T-helper 1 cell treated with Interleukin-12 subunit alpha and Interleukin-12 subunit beta and Interleukin-4 antibody, amounts not matched to agents 30 μg/mL and 1 μg/mL, for 36 hours (primary cell): ENCODE measurements around the gene TM4SF18.
"Not testable (repeated sequence)": the region's sequence is repeated elsewhere in the genome, so short reads cannot be mapped to it uniquely, and the experiment has no call there.

Experiments
- H3K27ac Mint-ChIP-seq: one replicate; pipeline ENCODE4 v1.8.0; 2021; ENCODE audit warnings: mild to moderate bottlenecking, mixed read lengths
- H3K27me3 Mint-ChIP-seq: one replicate; pipeline ENCODE4 v1.8.0; 2021; ENCODE audit warnings: low read depth, mixed read lengths
- H3K36me3 Mint-ChIP-seq: one replicate; pipeline ENCODE4 v1.8.0; 2021; ENCODE audit warnings: low read depth, mixed read lengths
- H3K4me1 Mint-ChIP-seq: one replicate; pipeline ENCODE4 v1.8.0; 2021; ENCODE audit warnings: low read depth, mixed read lengths
- H3K4me3 Mint-ChIP-seq: one replicate; pipeline ENCODE4 v1.8.0; 2021; ENCODE audit warnings: mild to moderate bottlenecking, moderate library complexity, mixed read lengths
- H3K9me3 Mint-ChIP-seq: one replicate; pipeline ENCODE4 v1.8.0; 2021; ENCODE audit warnings: mixed read lengths

Gene TM4SF18

DNA sequence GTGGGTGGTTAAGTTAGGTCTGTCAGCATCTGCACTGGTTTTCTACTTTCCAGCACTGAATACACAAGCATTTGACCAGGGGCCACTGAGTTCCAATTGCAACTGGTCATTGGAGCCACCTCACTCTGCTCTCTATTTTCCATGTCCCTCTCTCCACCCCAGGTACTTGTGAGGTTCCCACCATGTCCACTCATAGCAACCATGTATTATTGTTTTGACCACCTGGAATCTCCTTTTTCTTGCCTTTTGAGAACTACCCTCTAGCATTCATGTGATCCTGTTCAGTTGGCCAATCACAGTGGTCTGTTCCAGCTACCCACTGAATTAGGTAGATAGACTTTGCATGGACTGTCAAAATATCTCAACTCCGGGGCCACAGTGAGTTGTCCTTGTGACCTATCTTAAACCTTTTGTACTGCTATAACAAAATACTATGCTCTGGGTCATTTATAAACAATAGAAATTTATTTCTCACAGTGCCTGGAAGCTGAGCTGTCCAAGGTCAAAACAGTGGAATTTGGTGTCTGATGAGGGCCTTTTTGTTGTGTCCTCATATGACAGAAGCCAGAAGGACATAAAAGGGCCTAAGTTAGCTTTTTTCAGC is 20.2 kb upstream of the TM4SF18 start:
- no peaks in the 10 kb centered on the region for H3K36me3 Mint-ChIP-seq
- H3K9me3 Mint-ChIP-seq: no peaks in the 10 kb centered on the region
- peaks cover 40% of the 10 kb centered on the region for H3K27me3 Mint-ChIP-seq
- no peaks in the 10 kb centered on the region for H3K4me1 Mint-ChIP-seq
- H3K27ac Mint-ChIP-seq: no peak overlapping the region
- H3K4me3 Mint-ChIP-seq: no peak overlapping the region

GRCh38 chr3:149352556-149352955 is 19.1 kb upstream of the TM4SF18 start:
- H3K4me1 Mint-ChIP-seq: no peaks in the 10 kb centered on the region
- H3K36me3 Mint-ChIP-seq: no peaks in the 10 kb centered on the region
- H3K27ac Mint-ChIP-seq: no peak overlapping the region

GRCh38 chr3:149343951-149344350 is 10.5 kb upstream of the TM4SF18 start:
- Mint-ChIP-seq H3K27me3 (peaks cover 24% of the 10 kb centered on the region), H3K9me3 (no peaks in the 10 kb centered on the region), H3K36me3 (no peaks in the 10 kb centered on the region), H3K4me1 (no peaks in the 10 kb centered on the region), H3K4me3 (no peak overlapping the region), H3K27ac (no peak overlapping the region)

More at GRCh38 chr3:149352556-149352955, 19.1 kb upstream of the TM4SF18 start:
- Mint-ChIP-seq H3K9me3 (no peaks in the 10 kb centered on the region), H3K4me3 (no peak overlapping the region), H3K27me3 (peaks cover 31% of the 10 kb centered on the region)

DNA sequence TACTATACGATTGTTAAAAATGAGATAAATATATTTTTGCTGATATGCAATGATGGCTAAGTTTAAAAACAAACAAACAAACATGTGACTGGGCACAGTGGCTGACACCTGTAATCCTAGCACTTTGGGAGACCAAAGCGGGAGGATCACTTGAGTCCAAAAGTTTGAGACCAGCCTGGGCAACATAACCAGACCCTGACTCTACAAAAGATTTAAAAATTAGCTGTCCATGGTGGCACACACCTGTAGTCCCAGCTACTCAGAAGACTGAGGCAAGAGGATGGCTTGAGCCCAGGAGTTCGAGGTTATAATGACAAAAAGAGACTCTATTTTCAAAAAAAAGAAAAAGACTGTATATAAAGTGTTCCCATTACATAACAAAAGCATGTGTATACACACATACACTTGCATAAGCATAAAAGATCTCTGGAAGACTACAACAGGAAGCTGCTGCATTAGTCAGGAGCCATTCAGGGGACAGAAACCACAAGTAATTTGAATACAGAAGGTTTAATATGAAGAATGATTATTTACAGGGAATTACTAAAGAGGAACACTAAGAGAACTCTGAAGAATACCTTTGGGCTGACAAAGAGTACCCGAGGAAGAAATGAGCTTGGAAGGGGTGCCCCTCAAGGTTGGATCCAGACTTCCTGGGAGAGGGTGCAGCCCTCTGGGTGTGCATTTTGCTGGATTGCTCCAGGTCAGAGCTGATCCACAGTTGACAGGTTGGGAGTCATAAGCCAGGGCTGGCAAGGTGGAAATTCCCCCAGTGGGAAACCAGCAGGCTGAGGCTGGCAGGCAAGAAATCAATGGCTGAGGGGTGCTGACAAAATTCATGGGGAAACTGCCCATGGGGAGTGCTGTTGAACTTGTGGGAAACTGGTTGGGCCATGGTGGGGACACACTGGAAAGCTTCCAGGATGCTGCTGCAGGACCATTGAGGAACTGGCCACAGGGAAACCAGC is 9.3 kb upstream of the TM4SF18 start:
- Mint-ChIP-seq H3K27ac (no peak overlapping the region), H3K9me3 (no peaks in the 10 kb centered on the region), H3K4me1 (no peaks in the 10 kb centered on the region), H3K36me3 (no peaks in the 10 kb centered on the region), H3K27me3 (peaks cover 27% of the 10 kb centered on the region), H3K4me3 (no peak overlapping the region)

DNA sequence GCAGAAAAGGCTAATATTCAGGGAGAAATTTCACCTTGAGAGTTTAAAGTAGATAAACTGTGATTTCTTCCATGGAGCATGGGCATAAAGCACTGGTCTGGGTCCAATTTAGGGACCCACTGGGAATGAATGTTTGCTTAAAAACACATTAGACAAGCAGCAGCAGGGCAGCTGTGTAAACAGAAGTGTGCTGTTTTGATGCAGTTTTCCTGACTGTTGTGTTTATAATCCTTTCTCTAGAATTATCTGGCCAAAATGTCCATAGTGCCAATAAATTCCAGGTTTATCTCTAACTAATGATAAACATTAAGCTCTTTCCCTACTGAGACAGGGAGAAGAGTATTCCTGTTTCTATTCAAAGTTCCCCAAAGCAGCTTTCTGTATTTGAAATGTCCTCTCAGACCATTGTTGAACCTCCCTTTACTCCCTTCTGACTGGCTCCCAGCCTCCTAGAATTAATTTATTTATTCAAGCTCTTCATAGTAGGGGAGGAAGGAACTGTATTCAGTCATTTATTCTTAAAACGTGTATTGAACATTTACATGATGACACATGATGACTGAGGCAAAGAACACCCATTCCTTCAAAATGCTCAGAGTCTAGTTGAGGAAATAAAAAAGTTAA is 7.0 kb upstream of the TM4SF18 start:
- Mint-ChIP-seq H3K27me3 (peaks cover 27% of the 10 kb centered on the region), H3K27ac (no peak overlapping the region), H3K36me3 (no peaks in the 10 kb centered on the region), H3K9me3 (no peaks in the 10 kb centered on the region), H3K4me3 (no peak overlapping the region), H3K4me1 (no peaks in the 10 kb centered on the region)

GRCh38 chr3:149339931-149340309 is 6.5 kb upstream of the TM4SF18 start:
- H3K4me1 Mint-ChIP-seq: no peaks in the 10 kb centered on the region
- no peaks in the 10 kb centered on the region for H3K9me3 Mint-ChIP-seq
- H3K4me3 Mint-ChIP-seq: no peak overlapping the region
- peaks cover 22% of the 10 kb centered on the region for H3K27me3 Mint-ChIP-seq
- H3K36me3 Mint-ChIP-seq: no peaks in the 10 kb centered on the region
- no peak overlapping the region for H3K27ac Mint-ChIP-seq

DNA sequence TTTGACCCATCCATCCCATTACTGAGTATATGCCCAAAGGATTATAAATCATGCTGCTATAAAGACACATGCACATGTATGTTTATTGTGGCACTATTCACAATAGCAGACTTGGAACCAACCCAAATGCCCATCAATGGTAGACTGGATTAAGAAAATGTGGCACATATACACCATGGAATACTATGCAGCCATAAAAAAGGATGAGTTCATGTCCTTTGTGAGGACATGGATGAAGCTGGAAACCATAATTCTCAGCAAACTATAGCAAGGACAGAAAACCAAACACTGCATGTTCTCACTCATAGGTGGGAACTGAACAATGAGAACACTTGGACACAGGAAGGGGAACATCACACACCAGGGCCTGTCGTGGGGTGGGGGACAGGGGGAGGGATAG is 4.0 kb upstream of the TM4SF18 start:
- H3K9me3 Mint-ChIP-seq, H3K4me3 Mint-ChIP-seq, H3K27ac Mint-ChIP-seq, H3K4me1 Mint-ChIP-seq, H3K36me3 Mint-ChIP-seq: not testable (repeated sequence)
- H3K27me3 Mint-ChIP-seq: peaks cover 20% of the 10 kb centered on the region

GRCh38 chr3:149336925-149337324 is 3.5 kb upstream of the TM4SF18 start:
- Mint-ChIP-seq H3K4me3 (no peak overlapping the region), H3K36me3 (no peaks in the 10 kb centered on the region)

GRCh38 chr3:149332771-149333170 is 665 bp downstream of the TM4SF18 start:
- Mint-ChIP-seq H3K4me3 (no peak overlapping the region), H3K36me3 (no peaks in the 10 kb centered on the region), H3K27me3 (peaks cover 16% of the 10 kb centered on the region), H3K27ac (no peak overlapping the region), H3K4me1 (no peaks in the 10 kb centered on the region), H3K9me3 (no peaks in the 10 kb centered on the region)

More at GRCh38 chr3:149336925-149337324, 3.5 kb upstream of the TM4SF18 start:
- Mint-ChIP-seq H3K9me3 (no peaks in the 10 kb centered on the region), H3K27me3 (peaks cover 20% of the 10 kb centered on the region), H3K27ac (no peak overlapping the region), H3K4me1 (no peaks in the 10 kb centered on the region)

- Mint-ChIP-seq H3K27me3 (peaks cover 19% of the 10 kb centered on the region), H3K4me3 (no peak overlapping the region), H3K36me3 (no peaks in the 10 kb centered on the region), H3K9me3 (no peaks in the 10 kb centered on the region), H3K4me1 (no peaks in the 10 kb centered on the region), H3K27ac (no peak overlapping the region)
Measured at GRCh38 chr3:149332227-149332765, 1.1 kb downstream of the TM4SF18 start.

DNA sequence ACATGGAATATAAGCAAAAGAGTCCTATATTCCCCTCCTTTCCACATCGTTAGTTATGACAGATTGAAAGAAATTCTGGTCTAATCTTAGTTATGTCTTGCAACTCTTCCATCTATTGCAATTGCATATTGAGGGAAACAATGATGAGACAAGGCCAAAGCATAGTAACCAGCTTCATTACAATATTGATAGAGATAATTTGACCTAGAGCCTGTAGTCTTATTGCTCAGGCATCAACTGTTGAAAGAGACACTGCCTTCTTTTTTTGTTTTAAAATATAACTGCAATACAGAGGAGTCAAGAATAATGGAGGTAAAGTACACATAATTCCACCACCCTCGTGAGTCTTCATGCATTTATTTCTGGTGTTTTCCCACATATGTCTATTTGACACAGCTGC is 2.0 kb downstream of the TM4SF18 start:
- no peak overlapping the region for H3K27ac Mint-ChIP-seq
- no peaks in the 10 kb centered on the region for H3K9me3 Mint-ChIP-seq
- no peaks in the 10 kb centered on the region for H3K36me3 Mint-ChIP-seq
- peaks cover 26% of the 10 kb centered on the region for H3K27me3 Mint-ChIP-seq
- H3K4me1 Mint-ChIP-seq: no peaks in the 10 kb centered on the region
- H3K4me3 Mint-ChIP-seq: no peak overlapping the region

- no peak overlapping the region for H3K4me3 Mint-ChIP-seq
Measured at GRCh38 chr3:149330609-149331331, 2.7 kb downstream of the TM4SF18 start.

GRCh38 chr3:149327156-149327555 is 6.3 kb downstream of the TM4SF18 start:
- Mint-ChIP-seq H3K4me1 (no peaks in the 10 kb centered on the region), H3K27ac (no peak overlapping the region), H3K36me3 (no peaks in the 10 kb centered on the region), H3K9me3 (no peaks in the 10 kb centered on the region), H3K27me3 (peaks cover 32% of the 10 kb centered on the region), H3K4me3 (no peak overlapping the region)

More at GRCh38 chr3:149330609-149331331, 2.7 kb downstream of the TM4SF18 start:
- H3K4me1 Mint-ChIP-seq: no peaks in the 10 kb centered on the region
- H3K27me3 Mint-ChIP-seq: peaks cover 30% of the 10 kb centered on the region
- no peaks in the 10 kb centered on the region for H3K36me3 Mint-ChIP-seq
- H3K27ac Mint-ChIP-seq: no peak overlapping the region
- no peaks in the 10 kb centered on the region for H3K9me3 Mint-ChIP-seq

DNA sequence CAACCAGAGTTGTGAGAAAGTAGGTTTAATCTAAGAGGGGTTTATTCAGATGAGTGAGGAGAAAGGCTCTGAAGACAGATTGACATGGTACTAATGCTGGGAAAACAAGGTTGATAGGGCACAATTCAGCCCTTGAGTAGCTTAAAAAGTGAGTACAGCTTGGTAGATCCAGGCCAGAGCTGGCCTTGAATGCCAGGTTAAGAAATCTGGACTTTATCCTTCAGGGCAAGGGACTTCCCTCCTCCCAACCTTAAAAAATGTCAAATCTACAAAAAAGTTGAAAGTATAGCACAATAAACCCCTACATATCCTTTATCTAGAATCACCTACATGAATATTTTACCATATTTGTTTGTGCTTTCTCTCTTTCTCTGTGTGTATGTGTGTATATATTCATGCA is 7.9 kb downstream of the TM4SF18 start:
- H3K4me3 Mint-ChIP-seq: no peak overlapping the region
- H3K36me3 Mint-ChIP-seq: no peaks in the 10 kb centered on the region
- H3K9me3 Mint-ChIP-seq: no peaks in the 10 kb centered on the region
- no peaks in the 10 kb centered on the region for H3K4me1 Mint-ChIP-seq
- no peak overlapping the region for H3K27ac Mint-ChIP-seq
- H3K27me3 Mint-ChIP-seq: peaks cover 37% of the 10 kb centered on the region
